GM21515 (cell line): ENCODE data around the gene IFNA7.
"Not testable (repeated sequence)": the region's sequence is repeated elsewhere in the genome, so short reads cannot be mapped to it uniquely, and the experiment has no call there.

Experiments used
- ATAC-seq: cut with Tn5 transposase; IDR thresholded peaks from one replicate; pipeline ENCODE4 v1.9.1; 2021; ENCODE audit not compliant: unreplicated experiment

The IFNA7 gene

DNA sequence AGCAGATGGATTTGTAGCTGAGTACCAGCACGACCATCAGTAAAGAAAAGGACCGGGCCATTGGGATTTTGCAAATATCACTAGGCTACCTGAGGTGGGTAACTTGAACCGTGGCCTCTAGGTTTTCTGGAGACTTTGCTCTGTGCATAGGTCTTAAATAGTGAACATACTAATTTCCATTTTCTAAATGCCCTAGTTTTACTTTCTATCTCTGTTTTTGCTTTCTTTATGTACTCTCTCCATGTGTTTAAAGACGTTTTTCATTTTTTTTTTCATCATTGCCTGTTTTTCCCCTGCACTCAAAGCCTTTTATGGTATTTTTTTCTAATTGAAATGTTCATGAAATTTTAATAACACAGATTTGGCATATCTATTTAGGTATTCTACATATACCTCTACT lies at the start of gene IFNA7:
IFNA7 (minus strand) TSS at position 101 of the 400 bp plus-strand sequence; CDS start at position 61, 40 bp downstream.
- ATAC-seq, result not testable (repeated sequence)

DNA sequence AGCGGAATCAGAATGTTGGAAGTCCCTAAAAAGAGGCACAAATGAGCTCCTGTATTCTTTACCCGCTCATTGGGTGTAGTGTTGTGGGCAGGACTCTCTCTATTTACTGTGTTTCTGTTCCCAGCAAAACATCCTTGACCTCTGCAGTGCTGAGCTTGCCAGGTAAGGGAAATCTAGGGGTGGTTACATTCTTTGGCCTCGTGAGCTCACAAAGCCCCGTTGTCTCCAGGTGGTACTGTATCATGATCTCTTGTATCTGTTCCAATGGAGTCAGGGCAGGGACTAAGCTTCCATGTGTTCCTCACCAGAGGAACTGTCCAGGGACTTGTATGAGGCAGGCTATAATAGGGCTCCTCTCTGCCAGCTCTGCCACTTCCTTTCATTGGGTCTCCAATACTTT lies 49.6 kb upstream of the IFNA7 start:
- no peak for ATAC-seq

DNA sequence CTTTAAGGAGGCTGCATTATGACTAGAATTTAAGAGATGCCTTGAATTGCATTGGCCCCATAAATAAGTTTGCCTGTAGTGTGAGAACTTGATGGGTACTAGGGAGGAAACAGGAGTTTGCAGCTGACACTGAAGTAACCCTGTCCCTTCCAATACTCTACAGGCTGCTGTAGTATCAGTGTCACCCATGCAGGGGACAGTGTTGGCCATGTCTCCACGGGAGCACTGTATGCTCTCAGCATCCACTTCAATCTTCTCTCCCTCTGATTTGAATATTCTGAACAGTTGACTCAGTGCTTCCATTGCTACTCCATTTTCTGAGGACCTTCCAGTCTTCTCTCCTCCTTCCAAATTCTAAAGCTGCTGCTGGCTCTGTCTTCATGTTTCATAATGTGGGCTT lies 49.2 kb upstream of the IFNA7 start:
- no peak for ATAC-seq

DNA sequence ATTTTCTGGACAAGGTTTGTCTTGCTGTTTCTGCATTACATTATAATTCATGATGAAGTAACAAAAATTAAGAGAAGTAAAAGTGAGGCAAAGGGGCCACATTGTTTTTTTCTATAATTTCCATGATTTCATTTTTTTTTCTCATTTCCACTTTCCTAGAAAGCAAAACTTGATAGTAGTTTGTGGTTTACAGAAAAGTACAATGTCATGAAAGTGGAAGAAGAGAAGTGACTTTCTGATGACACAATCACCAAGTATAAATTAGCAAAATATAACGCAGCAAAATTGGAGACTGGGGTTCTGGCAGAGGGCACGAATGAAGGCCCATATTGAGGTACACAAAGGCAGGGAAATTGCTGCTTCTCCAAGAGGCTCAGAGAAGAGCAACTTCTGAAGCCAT lies 42.8 kb upstream of the IFNA7 start:
- no peak for ATAC-seq

DNA sequence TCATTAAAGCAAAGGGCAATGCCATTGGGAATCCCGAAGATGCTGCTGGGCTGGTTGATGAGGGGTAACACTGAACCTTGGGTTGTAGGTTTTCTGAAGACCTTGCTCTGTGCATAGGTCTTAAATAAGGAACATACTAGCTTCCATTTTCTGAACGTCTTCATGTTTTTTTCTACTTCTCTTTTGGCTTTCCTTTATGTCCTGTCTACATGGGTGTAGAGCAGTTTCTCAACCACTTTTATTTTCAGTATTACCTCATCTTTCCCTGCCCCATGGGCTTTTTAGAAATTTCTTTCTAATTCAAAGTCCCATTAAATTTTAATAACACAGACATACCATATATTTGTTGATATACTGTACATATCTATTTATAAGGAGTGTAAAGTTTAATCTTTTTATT lies 37.9 kb upstream of the IFNA7 start, which contains the start of gene IFNA14:
IFNA14 (minus strand) TSS at position 95 of the 400 bp plus-strand sequence; CDS start at position 25, 70 bp downstream.
- ATAC-seq, result no peak

DNA sequence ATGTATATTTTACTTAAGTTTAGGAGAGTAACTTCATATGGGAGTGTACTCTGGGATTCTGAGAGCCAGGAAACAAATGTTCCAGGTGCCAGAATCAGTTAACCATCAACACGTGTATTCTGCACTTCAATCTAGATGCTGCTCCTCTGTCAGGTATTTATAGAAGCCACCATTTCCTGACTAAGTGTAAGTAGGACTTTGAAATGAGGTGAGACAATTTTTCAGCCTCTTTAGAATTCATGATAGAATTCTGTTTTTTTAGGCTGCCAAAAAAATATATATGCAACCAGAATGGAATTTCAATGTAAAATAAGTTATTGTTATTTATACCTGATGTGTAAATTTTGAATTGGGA lies 34.3 kb upstream of the IFNA7 start:
- not testable (repeated sequence) for ATAC-seq

DNA sequence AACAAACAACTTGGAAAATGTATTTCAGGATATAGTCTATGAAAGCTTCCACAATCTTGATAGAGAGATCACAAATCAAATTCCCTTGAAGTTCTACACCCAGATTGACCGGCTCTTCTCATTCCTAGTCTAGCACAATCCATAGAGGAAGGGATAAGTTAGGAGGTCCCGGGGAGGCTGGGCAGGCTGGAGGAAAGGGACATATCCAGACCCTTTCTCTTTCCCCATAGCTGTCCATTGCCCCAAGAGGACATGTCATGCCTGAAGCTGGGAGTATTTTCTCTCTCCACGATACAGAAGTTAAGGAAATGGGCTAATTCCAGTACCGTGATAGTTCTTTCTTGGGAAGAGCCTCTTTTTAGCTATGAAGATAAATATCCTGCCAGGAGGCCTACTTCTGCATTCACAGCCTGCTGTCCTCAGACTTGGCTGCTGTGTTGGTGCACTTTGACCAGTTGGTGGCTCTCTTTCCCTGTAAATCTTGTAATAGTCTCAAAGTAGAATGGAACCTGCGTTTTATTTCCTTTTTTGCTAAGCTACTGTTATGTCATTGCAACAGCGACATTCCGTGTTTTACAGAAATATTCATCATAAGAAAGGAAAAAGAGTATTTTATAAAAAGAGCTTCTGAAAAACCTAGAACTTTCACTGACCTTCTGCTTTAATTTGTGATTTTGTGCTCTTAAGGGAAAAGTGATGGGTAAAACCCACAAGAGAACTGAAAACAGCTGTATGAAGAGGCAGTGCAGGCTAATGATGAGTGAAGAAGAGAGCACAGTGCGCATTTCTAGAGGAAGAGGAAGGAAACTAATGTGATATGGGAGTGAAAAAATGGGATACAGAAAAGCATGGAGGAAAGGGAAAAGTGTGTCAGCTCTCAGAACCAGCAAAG lies 33.7 kb upstream of the IFNA7 start:
- ATAC-seq, result peak; percentile 74

DNA sequence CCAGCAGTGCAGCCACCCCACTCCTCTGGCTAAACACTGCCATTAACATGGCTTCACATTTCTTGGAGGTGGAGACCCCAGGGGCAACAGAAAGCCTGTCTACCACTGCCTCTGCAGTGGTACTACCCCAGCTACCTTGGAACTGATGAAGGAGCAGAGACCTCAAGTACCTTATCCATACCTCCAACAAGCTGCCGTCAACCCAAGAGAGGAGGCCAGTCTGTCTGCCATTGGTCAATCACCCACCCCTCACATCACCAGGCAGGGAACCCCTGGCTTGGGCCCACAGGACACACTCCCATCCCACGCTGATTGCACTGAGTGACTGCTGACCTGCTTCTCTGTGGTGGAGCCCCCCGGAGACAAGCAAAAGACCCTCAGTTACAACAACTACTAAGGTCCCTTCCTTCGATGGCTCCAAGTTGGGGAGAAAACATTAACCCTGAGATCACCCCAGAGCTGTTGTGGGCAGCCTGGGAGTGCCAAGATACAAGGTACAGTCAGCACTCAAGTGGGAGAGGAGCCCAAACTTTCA lies 32.2 kb upstream of the IFNA7 start:
- ATAC-seq, result no peak

DNA sequence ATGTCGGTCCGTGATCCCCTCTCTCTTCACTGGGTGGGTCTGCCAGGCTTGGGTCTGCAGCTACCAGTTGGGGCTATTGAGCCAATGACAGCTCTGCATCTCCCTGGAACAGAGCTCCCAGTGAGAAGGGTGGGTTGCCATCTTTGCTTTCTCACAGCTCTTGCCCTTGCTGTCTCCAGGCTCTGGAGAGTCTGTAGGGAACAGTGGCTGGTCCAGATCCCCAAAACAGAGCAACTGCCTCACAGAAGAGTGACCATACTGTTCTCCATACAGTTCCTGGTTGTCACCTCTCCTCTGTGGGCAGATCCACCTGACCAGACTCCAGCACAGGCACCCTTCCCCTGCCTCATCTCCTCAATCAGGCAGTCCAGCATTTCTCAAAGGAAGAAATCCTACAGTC lies 31.3 kb upstream of the IFNA7 start:
- ATAC-seq, result no peak

DNA sequence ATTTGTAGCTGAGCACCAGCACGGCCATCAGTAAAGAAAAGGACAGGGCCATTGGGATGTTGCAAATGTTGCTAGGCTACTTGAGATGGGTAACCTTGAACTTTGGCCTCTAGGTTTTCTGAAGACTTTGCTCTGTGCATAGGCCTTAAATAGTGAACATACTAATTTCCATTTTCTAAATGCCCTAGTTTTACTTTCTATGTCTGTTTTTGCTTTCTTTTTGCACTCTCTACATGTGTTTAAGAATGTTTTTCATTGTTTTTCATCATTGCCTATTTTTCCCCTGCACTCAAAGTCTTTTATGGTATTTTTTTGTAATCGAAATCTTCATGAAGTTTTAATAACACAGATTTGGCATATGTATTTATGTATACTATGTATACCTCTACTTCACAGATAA lies 26.1 kb upstream of the IFNA7 start, which contains the start of gene IFNA17:
IFNA17 (minus strand) TSS at position 101 of the 400 bp plus-strand sequence; CDS start at position 52, 49 bp downstream.
- no peak for ATAC-seq

DNA sequence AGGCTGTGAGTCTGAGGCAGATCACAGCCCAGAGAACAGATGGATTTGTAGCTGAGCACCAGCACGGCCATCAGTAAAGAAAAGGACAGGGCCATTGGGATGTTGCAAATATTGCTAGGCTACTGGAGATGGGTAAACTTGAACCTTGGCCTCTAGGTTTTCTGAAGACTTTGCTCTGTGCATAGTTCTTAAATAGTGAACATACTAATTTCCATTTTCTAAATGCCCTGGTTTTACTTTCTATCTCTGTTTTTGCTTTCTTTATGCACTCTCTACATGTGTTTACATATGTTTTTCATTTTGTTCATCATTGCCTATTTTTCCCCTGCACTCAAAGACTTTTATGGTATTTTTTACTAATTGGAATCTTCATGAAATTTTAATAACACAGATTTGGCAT lies 15.2 kb upstream of the IFNA7 start, which contains the start of gene IFNA16:
IFNA16 (minus strand) TSS at position 101 of the 400 bp plus-strand sequence; CDS start at position 95, 6 bp downstream.
- ATAC-seq, result not testable (repeated sequence)

DNA sequence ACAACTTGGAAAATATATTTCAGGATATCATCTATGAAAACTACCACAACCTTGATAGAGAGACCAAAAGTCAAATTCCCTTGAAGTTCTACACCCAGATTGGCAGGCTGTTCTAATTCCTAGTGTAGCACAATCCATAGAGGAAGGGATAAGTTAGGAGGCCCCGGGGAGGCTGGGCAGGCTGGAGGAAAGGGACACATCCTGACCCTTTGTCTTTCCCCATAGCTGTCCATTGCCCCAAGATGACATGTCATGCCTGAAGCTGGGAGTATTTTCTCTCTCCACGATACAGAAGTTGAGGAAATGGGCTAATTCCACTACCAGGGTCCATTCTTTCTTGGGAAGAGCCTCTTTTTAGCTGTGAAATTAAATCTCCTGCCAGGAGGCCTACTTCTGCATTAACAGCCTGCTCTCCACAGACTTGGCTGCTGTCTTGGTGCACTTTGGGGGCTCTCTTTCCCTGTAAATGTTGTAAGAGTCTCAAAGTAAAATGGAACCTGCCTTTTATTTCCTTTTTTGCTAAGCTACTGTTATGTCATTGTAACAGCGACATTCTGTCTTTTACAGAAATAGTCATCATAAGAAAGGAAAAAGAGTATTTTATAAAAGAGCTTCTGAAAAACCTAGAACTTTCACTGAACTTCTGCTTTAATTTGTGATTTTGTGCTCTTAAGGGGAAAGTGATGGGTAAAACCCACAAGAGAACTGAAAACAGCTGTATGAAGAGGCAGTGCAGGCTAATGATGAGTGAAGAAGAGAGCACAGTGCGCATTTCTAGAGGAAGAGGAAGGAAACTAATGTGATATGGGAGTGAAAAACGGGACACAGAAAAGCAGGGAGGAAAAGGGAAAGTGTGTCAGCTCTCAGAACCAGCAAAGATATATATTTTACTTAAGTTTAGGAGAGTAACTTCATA lies 11.7 kb upstream of the IFNA7 start:
- peak; percentile 73 for ATAC-seq

DNA sequence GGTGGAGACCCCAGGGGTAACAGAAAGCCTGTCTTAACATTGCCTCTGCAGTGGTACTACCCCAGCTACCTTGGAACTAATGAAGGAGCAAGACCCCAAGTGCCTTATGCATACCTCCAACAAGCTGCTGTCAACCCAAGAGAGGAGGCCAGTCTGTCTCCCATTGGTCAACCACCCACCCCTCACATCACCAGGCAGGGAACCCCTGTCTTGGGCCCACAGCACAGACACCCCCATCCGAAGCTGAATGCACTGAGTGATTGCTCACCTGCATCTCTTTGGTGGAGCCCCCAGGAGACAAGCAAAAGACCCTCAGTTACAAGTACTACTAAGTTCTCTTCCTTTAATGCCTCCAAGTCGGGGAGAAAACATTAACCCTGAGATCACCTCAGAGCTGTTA lies 10.2 kb upstream of the IFNA7 start:
- ATAC-seq, result not testable (repeated sequence)

DNA sequence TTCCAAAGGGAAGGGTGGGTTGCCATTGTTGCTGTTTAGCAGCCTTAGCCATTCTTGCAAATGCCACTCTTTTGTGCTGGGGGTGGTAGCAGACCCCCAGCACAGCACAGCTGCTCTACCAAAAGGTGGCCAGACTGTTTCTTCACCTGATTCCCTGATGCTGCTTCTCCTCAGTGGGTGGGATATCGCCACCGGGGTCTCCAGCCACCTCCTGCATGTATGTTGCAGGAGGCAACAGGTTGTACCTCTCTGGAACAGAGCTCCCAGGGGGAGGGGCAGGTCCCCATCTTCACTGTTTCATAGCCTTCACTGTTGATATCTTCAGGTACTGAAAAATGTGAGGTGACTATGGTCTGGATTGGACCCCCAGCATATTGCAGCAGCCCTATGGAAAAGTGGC lies 8.8 kb upstream of the IFNA7 start:
- ATAC-seq, result not testable (repeated sequence)

DNA sequence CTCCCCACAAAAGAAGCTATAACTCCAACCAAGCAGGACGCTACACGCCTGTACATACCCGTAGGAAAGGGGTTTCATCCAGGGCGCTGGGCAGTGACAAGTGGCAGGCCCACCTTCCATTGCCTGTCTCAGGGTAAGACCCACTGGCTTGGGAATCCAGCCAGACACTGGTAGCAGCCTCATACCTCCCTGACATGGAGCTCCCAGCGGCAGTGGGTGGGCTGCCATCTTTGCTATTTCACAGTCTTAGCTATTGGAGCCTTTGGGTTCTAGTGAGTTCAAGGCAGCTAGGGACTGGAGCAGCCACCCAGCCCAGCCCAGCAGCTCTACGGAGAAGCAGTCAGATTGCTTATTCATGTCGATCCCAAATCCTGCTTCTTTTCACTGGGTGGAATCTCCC lies 8.3 kb upstream of the IFNA7 start:
- ATAC-seq, result no peak

DNA sequence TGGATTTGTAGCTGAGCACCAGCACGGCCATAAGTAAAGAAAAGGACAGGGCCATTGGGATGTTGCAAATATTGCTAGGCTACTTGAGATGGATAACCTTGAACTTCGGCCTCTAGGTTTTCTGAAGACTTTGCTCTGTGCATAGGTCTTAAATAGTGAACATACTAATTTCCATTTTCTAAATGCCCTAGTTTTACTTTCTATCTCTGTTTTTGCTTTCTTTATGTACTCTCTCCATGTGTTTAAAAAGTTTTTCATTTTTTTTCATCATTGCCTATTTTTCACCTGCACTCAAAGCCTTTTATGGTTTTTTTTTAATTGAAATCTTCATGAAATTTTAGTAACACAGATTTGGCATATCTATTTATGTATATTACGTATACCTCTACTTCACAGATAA lies 5.0 kb upstream of the IFNA7 start, which contains the start of gene IFNA10:
IFNA10 (minus strand) TSS at position 101 of the 400 bp plus-strand sequence; CDS start at position 55, 46 bp downstream.
- ATAC-seq, result not testable (repeated sequence)

DNA sequence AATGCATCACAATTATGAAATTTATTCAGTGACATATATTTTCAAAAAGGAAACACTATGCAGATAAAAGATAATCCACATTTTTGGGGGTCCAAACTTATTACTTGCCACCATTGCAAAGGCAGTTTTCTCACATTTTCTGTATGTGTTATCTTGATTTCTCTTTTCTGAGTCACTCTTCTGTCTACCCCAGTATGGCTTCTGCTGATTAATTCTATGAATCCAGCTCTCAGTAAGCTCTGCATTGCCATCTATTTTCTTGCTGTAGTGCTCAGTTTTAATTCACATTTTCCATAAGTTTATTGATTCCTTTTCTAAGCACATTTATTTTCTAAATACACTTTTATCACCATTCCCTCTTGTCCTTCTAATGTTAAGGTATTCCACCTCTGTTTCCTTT lies 3.2 kb upstream of the IFNA7 start:
- no peak for ATAC-seq

DNA sequence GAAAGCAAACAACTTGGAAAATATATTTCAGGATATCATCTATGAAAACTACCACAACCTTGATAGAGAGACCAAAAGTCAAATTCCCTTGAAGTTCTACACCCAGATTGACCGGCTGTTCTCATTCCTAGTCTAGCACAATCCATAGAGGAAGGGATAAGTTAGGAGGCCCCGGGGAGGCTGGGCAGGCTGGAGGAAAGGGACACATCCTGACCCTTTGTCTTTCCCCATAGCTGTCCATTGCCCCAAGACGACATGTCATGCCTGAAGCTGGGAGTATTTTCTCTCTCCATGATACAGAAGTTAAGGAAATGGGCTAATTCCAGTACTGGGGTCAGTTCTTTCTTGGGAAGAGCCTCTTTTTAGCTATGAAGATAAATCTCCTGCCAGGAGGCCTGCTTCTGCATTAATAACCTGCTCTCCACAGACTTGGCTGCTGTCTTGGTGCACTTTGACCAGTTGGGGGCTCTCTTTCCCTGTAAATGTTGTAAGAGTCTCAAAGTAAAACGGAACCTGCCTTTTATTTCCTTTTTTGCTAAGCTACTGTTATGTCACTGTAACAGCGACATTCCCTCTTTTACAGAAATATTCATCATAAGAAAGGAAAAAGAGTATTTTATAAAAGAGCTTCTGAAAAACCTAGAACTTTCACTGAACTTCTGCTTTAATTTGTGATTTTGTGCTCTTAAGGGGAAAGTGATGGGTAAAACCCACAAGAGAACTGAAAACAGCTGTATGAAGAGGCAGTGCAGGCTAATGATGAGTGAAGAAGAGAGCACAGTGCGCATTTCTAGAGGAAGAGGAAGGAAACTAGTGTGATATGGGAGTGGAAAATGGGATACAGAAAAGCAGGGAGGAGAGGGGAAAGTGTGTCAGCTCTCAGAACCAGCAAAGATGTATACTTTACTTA lies 6.9 kb downstream of the IFNA7 start:
- ATAC-seq, result peak; percentile 93

DNA sequence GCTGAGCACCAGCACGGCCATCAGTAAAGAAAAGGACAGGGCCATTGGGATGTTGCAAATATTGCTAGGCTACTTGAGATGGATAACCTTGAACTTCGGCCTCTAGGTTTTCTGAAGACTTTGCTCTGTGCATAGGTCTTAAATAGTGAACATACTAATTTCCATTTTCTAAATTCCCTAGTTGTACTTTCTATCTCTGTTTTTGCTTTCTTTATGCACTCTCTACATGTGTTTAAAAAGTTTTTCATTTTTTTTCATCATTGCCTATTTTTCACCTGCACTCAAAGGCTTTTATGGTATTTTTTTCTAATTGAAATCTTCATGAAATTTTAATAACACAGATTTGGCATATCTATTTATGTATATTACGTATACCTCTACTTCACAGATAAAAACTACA lies 14.5 kb downstream of the IFNA7 start, which contains the start of gene IFNA4:
IFNA4 (minus strand) TSS at position 101 of the 400 bp plus-strand sequence; CDS start at position 45, 56 bp downstream.
- not testable (repeated sequence) for ATAC-seq
